ENCODE measurements around the gene POLD1.

Gene POLD1

DNA sequence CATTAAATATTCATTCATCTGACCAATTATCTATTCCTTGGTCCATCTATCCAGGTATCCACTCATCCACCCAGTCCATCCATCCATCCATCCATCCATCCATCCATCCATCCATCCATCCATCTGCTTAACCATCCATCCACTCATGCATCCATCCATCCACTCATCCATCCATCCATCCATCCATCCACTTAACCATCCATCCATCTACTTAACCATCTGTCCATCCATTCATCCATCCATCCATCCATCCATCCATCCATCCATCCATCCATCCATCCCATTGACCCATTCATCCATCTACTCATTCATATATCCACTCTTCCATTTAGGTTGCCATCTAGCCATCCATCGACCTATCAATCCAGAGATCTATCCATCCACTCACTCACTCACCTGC, 59.9 kb downstream of the POLD1 start:
- no peak for DNase-seq

GRCh38 chr19:50447053-50447452, 62.9 kb downstream of the POLD1 start:
- no peak for DNase-seq

DNA sequence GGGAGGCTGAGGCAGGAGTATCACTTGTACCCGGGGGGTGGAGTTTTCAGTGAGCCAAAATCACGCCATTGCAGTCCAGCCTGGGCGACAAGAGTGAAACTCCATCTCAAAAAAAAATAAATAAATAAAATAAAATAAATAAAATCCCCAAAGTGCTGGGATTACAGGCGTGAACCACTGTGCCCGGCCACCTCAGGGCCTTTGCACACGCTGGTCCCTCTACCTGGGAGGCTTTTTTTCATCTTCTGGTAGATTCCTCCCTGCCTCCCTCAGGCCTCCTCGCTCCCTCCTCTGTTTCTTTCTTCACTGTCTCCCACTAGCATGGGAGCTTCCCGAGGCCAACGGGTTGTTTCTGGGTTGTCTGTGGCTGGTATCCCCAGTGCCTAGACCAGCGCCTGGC, 63.6 kb downstream of the POLD1 start:
- DNase-seq = no peak

DNA sequence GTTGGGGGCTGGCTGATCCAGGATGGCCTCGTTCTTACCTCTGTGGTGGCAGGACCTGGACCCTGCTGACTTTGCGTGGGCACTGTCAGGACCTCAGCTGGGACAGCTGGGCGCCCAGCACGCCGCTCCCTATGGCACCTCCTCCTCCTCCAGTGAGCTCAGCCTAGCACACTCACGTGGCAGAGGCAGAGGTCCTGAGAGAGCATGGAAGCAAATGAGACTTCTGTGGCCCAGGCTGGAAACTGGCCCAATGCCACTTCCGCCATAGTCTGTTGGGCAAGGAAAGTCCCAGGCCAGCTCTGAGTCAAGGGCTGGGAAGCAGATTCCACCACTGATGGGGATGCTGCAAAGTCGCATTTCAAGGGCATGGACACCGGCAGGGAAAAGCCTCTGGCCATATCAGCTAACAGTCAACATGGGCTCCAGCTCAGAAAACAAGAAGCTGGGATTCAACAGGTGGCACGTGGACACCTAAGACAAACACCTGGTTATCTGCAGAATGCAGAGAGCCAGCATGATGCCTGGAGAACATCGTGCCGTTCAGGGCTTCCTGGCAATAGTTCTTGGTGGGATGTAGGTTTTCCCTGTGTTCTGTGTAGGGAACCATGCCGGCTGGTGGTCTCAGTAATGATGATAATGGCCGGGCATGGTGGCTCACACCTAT, 65.2 kb downstream of the POLD1 start:
- no peak for DNase-seq

- no peak for DNase-seq
These were observed 66.4 kb downstream of the POLD1 start for GRCh38 chr19:50450369-50451222.

DNA sequence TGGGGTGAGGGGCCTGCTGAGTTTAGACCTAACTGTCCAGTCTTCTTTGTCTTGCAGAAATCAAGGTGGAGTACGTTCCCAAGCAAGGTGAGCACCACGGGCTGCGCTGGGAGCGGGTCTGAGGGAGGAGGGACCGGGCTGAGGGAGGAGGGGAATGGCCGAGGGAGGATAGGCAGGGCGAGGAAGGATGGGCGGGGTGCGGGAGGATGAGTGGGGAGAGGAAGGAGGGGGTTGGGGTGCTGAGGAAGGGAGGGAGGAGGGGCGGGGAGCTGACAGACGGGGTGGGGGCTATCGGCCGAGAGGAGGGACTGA, 67.0 kb downstream of the POLD1 start:
- DNase-seq = no peak

DNA sequence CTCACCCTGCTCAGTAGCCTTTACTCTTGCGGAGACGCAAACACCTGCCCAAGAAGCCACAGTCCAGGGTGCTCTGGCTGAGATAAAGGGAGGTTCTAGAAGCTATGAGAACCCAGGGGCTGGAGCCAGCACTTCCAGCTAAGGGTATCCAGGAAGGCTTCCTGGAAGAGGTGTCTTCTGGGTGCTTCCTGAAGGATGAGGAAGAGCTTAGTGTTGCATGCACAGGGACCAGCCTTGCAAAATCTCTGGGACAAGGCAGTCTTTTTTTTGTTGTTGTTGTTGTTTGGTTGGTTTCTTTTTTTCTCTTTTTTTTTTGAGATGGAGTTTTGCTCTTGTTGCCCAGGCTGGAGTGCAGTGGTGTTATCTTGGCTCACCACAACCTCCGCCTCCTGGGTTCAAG, 69.1 kb downstream of the POLD1 start:
- no peak for DNase-seq

GRCh38 chr19:50455992-50456391, 71.8 kb downstream of the POLD1 start:
- DNase-seq = no peak

GRCh38 chr19:50457300-50457699, 73.2 kb downstream of the POLD1 start:
- DNase-seq = no peak

- no peak for DNase-seq
These were observed 74.4 kb downstream of the POLD1 start for GRCh38 chr19:50458396-50459066.

GRCh38 chr19:50459067-50459456, 74.9 kb downstream of the POLD1 start:
- no peak for DNase-seq

DNA sequence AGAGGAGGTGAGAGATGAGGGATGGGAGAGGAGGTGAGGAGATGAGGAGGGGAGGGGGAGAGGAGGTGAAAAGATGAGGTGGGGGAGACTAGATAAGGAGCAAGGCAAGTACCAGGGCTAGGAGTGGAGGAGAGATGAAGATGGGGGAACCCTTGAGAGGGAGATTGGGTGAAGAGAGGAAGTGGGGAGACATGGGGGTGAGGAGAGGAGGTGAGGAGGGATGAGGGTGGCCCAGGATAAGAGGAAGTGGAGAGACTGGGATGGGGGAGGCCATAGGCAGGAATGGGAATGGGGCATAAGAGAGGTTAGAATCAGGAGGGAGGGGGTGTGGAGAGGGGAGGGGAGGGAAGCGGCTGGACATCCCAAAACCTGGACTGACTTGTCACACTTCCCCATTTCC, 75.5 kb downstream of the POLD1 start:
- no peak for DNase-seq

DNA sequence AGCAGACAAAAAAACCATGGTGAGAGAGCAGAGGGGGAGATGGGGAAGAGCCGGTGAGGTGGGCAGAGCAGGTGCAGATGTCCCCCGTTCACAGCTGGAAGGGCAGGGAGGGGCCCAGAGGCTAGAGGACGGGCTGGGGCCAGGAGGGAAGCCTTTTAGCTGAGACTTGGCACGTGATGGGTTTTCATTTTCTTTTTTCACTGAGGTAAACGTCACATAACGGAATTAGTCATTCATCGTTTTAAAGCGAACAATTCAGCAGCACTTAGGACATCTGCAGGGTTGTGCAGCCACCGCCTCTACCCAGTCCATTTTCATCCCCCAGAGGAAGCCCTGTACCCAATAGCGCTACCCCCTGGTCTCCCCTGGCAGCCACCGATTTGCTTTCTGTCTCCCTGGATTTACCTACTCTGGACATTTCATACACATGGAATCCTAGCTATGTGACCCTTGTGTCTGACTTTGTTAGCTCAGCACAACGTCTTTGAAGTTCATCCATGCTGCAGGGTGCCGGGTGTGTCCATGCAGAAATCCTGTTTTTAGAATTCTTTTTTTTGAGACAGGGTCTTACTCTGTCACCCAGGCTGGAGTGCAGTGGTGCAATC, 76.1 kb downstream of the POLD1 start:
- DNase-seq = no peak

DNA sequence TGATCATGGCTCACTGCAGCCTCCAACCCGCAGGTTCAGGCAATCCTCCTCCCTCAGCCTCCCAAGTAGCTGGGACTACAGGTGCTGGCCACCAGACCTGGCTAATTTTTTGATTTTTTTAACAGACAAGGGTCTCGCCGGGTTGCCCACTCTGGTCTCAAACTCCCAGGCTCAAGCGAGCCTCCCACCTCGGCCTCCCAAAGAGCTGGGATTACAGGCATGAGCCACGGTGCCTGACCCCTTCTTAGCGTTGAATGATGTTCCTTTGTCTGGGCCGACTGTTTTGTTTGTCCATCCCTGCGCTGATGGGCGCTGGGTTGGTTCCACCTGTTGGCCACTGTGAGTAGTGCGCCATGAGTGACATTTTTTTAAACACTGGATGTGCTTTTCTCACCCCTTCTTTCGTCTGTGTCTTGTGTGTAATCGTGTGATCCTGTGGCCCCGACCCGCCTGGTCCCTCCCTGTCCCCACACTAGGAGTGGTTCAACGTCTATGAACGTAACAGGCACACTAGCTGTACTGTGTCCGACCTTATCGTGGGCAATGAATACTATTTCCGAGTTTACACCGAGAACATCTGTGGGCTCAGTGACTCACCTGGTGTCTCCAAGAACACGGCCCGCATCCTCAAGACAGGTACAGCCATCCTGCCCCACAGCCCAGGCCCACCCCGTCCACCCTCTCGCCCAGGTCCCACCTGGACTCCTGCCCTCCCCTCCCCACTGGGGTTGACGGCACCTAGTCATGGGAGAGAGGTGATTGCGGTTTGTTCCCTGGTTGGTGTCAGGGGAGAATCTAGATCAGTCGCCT, 77.1 kb downstream of the POLD1 start:
- no peak for DNase-seq

DNA sequence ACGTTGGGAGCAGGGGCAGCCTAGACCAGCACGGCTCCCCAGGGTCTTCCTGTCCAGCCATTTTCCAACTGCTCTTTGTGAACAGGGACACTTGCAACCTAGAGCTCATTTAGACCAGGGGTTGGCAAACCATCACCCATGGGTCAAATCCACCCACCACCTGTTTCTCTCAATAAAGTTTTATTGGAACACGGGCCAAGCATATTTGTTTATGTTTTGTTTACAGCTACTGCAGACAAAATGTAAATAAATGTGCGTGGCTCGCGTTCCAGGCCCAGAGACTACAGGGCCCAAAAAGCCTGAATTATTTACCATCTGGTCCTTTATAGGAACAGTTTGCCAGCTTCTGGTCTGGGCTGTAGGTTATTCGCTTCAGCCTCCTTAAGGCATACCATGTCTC, 78.8 kb downstream of the POLD1 start:
- DNase-seq = no peak

DNA sequence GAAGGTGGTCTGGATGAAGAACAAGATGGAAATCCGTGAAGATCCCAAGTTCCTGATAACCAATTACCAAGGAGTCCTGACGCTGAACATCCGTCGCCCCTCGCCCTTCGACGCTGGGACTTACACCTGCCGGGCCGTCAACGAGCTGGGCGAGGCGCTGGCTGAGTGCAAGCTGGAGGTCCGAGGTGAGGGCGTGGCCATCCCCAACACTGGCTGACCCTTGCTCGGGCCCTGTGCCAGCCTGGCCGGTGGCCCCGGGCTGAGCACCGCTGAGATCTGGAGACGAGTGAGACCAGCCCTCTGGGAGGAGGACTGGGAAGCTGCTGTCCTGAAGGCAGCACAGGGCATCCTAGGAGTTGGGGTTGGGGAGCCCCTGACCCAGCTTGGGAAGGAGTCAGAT, 80.2 kb downstream of the POLD1 start:
- no peak for DNase-seq

- DNase-seq = no peak
These were observed 80.9 kb downstream of the POLD1 start for GRCh38 chr19:50465000-50465399.

DNA sequence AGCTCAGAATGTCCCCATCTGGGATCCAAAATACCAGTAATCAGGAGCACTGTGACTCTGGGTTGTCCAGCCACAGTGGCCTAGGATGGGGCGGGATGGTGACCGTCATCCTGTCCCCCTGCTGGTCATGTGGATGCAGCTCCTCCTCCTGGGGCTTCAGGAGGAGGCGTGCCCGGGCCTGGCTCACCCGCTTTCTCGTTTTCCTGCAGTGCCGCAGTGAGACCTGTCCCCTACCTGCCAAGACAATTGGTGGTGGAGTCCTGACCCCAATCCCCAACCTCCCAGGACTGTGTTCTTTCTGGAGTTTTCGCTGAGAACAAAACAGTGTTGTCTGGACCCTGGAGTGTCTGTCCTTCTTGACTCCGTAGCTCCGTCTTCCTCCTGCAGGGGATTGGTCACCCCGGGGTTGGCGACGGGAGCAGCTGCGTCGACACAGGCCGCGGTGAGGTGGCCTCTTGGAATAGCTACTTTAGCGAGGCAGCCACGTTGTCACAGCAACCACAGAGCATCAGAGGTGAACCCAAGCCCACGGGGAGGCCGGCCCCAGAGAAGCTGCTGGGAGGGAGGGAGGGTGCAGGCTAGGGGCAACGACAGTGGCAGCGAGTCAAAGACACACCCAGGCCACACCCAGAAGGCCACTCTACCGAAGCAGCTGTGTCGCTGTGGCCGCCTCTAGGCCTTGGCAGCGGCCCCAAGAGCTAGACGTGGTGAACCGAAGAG, 82.0 kb downstream of the POLD1 start:
- no peak for DNase-seq

DNA sequence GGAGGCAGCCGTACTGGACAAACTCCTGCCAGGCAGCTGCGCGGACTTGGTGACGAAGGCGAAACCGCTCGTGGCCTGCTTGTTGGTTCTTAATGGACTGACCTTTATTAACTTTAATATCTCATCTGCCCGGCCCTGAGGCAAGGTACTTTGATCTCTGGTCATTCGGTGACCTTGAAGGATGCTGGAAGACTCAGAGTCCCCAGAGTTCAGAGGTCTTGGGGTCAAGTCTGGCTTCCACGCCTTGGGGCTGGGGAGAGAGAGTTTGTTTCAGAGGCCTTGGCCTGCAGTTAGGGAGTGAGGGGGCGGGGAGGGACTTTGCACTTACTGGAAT, 82.5 kb downstream of the POLD1 start:
- DNase-seq = no peak

DNA sequence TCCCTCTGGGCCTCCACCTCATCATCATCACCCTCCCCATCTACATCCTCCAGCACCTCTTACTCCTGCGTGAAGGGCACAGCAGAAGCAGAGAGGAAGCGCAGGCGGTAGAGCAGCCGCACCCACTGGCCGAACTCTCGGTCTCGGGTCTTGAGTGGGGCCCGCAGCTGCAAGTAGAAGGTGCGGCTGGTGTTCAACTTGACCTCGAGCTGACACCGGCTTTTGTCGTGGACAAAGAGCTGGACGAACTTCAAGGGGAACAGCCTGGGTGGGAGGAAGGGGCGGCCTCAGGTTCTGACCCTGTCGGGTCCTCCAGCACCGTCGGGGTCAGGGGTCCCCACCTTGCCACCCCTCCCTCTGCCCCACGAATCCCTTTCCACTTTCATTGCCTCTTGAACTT, 83.4 kb downstream of the POLD1 start:
- no peak for DNase-seq
